Hematopoietic multipotent progenitor cell treated with erythropoietin and hydrocortisone succinate and interleukin-3 and kit ligand, for 6 days (in vitro differentiated cells): ENCODE data around the gene OCA2.
"Not testable (repeated sequence)": the region's sequence is repeated elsewhere in the genome, so short reads cannot be mapped to it uniquely, and the experiment has no call there.

ENCODE experiments used
- DNase-seq: peaks from one replicate; pipeline ENCODE4 v3.0.0-alpha.2; 2015

Gene OCA2

GRCh38 chr15:27752691-27753090, 346.4 kb downstream of the OCA2 start:
- DNase-seq, result no peak

DNA sequence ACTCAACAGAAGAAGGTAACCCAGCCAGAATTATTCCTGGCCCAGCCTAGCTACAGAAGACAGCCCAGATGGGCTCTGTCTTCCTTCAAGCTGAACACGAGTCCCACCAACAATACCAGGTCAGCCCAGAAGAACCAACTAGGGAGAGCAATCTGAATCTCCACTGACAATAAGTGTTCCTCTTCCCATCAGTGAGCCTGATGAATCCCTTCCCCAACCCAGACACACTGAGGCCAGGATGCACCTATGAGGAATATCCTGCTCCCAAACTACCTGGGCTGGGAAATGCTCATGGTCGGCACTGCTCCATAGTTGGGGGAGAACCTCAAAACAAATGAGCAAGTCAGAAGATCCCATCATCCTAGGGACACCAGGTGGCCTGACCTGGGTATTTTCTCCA, 351.1 kb downstream of the OCA2 start:
- no peak for DNase-seq

DNA sequence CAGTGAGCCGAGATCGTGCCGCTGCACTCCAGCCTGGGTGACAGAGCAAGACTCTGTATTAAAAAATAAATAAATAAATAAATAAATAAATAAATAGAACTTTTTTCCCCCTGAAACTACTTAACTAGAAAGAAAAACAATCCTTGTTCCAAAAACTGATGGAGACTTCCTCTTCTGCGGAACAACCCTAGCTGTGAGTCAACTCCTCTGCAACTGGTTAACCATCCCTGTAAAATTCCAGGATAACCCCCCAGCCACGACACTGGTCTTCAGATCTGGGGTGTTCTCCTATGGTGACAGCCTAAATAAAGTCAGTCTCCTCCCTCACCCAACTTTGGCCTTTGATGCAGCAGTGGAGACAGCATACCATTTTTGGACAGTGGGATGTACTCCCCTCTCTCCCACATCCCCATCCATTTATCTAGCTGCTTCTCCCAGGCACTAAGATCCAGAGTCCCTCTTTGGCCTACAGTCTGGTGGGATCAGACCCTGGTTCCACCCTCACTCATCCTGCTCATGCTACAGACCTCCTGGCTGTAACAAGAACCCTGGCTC, 352.6 kb downstream of the OCA2 start:
- DNase-seq, result no peak

DNA sequence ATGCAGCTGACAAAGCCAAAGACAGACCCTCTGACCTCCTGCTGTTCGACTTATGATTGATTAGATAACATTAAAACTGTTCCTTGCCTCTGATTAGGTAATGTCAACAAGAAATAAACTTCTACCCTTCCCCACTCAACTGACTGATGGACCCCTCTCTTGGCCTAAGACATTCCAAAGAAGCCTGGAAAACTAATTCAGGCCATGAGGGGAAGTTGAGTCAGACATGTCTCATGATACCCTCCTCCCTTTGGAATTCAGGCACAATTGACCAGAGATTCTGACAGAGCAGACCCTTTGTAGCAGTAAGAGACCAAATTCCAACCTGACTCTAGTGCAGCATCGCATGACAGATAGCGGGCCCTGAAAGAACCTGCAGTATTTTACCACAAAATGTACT, 354.5 kb downstream of the OCA2 start:
- no peak for DNase-seq

DNA sequence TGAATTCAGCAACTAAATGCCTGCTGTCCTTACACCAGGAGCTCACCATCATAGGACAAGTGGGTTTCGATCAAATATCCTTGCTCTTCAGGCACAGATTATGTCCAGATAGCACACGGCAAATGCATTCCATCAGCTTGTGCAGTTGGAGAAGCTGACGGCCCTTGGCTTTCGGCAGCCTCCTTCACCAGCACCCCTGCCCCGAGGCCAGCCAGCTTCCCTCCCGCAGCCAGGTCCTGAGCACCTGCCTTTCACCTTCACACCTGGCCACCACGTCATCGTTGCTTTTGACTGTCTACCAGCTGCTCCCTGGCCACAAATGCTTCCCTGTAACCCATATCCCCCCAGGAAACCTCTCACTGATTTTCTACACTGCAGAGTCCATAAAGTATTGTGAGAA, 355.5 kb downstream of the OCA2 start:
- DNase-seq, result no peak

GRCh38 chr15:27742751-27743477, 356.2 kb downstream of the OCA2 start:
- DNase-seq, result no peak

DNA sequence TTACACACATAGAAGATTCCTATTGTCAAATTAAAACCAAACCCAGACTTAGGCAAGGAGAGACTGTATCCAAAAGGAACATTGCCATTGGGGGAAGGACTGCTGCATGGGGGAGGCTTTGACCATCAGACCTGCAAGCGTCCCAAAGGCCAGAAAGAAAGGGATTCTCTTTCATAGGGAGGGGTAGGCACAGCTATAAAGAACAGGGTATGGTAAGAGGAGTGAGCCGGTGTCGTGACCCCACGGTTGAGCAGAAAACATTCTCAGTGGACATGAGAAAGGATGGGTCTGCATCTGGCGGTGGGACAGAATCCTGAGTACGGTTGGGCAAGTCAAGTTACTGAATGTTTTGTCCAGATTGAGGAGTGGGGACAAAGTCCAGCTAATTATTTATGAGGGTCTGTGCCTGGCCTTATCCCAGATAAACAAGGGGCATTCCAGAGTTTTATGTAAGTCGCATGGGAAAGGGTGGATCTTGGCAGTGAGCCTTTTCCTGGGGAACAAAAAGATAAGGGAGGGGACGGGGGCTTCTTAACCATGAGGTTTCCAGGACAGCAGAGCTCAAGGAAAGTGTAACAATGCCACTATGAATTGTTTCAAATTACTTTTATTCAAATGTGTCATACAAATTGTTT, 357.8 kb downstream of the OCA2 start:
- DNase-seq, result no peak

- DNase-seq, result no peak
Measured at GRCh38 chr15:27734785-27735495, 364.2 kb downstream of the OCA2 start.

DNA sequence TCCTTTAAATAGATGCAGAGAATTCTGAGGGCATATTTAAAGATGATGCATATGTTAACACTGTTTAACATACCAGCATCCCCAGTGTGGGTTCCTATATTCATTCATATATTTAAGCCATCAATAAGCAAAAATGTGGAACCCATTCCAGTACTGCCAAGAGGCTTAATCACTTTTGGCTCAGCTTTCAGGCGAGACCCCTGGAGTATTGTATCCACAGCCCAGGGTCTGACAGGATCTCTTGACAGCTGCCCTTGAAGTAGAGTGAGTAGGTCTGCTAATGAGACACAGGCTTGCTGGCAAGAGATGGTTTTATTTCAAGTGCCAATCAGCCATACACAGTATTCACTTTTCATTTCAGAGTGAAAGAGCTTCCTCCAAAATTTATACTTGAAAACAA, 367.3 kb downstream of the OCA2 start:
- DNase-seq, result no peak

GRCh38 chr15:27730868-27731267, 368.2 kb downstream of the OCA2 start:
- no peak for DNase-seq

GRCh38 chr15:27725731-27726130, 373.4 kb downstream of the OCA2 start:
- no peak for DNase-seq

GRCh38 chr15:27723821-27724220, 375.3 kb downstream of the OCA2 start:
- DNase-seq, result no peak

GRCh38 chr15:27722102-27722501, 377.0 kb downstream of the OCA2 start:
- no peak for DNase-seq

DNA sequence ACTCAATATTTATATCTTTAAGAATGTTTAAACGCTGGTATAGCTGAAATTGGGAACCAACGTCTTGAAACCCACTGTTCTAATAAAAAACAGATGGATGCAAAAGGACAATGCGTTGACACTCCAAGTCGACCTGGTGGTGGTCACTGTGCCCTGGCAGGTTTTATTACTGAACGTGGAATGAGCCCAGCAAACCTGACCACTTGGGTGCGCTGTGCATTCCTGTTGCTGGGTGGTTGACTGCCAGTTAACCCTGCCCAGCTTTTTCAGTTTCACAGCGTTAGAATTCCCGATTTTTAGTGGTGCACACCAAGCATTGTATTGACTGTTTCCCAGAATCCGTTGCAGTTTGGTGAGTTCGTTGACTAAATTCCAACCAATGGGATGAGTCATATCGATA, 384.4 kb downstream of the OCA2 start:
- no peak for DNase-seq

- DNase-seq, result not testable (repeated sequence)
Measured at GRCh38 chr15:27713850-27714249, 385.3 kb downstream of the OCA2 start.

DNA sequence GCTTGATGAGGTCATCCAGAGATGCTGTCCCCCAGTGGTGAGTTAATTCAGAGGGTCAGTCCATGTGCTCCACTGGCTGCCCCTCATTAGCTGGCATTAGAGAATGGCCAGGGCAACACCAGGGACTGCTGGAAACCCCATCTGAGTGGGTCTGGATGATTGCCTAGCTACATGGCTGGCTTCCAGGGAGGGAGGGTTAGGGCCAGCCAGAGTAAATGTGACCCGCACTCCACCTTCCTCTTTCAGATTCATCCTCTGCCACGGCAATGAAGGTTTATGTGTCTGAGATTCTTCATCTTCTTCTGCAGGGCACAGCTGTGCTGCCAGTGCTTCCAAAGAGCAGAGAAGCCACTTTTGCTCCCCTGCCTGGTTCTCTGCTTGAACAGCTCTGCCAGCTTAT, 391.9 kb downstream of the OCA2 start:
- DNase-seq, result no peak

DNA sequence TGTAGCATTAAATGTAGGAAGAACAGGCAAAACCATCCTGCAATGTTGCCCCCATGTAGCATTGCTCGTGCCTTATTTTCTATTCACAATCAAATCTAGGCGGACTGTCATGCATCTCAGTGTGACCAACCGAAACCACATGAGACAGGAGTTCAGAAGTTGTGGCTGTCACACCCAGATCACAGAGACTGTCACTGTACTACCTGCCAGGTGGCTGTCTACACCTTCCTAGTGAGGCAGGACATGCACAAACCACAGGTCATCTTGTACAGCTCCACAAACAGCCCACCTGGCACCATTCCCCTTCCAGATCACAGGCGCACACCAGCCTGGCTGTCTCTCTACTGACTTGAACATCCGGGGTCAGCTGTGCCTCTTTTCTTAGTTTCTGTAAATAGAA, 392.8 kb downstream of the OCA2 start:
- DNase-seq, result no peak

DNA sequence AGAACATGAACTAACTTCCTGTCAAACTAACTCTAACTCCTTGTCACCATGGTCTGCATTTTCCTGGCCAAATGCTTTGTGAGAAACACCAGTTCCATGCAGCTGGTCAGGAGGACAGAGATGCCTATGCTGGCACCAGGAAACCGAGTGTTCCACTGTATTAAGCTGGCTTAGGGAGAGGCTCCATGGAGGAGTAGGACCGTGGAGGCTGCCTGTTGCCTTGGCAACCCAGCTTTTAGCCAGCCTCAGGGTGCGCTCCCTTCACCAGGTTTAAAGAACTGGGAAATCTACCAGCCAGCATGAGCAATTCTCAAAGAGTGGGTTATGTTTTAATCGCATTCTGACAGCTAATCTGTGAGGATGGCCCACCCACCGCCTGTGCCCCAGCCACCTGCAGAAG, 394.1 kb downstream of the OCA2 start:
- DNase-seq, result no peak
